GM13977 (cell line): Measurements from ENCODE around the gene KRT86.

Experiments
- DNase-seq: peaks from one replicate; pipeline ENCODE4 v3.0.0; 2012; ENCODE audit warnings: low spot score
- in situ Hi-C: fragments of 300-500 bp; cut with MboI; formaldehyde crosslinking; loops from one replicate; pipeline ENCODE4 v1.12.0; 2022; ENCODE audit warnings: low sequenced_read_pairs, low pct_unique_long_range_greater_than_20kb, mixed read lengths, inconsistent platforms; ENCODE audit not compliant: unreplicated experiment
- TF ChIP-seq, protein P1 (sequence below): IDR thresholded peaks from 2 replicates; pipeline ENCODE4 v1.5.1; 2012; ENCODE audit warnings: mild to moderate bottlenecking, control low read depth; ENCODE audit not compliant: insufficient read depth; ENCODE audit errors: extremely low read depth, missing control alignments

Gene KRT86

DNA sequence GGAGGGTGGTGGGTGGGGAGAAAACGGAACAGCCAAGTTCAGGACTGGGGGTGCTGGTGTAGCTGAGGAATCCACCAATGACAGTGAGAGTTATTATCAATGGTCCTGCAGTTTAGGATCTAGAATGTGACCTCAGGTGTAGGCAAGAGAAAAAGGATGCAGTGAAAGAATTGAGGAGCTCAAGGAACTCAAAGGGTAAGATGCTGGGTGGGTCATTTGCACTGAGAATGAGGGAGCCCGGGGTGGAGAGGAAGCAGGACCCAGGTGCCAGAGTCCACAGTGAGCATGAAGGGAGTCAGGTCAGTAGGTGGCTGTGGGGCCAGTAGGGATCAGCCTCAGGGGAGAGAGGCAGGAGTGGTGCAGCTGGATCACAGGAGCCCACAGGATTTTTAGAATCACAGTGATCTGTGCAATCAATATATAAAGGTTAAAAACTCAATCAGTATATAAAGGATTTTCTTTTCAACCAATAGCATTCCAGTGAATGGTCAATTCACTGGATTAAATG lies 44.6 kb upstream of the KRT86 start:
- no peak for DNase-seq
- in situ Hi-C loops: no loop called here
- TF ChIP-seq, protein P1, sequence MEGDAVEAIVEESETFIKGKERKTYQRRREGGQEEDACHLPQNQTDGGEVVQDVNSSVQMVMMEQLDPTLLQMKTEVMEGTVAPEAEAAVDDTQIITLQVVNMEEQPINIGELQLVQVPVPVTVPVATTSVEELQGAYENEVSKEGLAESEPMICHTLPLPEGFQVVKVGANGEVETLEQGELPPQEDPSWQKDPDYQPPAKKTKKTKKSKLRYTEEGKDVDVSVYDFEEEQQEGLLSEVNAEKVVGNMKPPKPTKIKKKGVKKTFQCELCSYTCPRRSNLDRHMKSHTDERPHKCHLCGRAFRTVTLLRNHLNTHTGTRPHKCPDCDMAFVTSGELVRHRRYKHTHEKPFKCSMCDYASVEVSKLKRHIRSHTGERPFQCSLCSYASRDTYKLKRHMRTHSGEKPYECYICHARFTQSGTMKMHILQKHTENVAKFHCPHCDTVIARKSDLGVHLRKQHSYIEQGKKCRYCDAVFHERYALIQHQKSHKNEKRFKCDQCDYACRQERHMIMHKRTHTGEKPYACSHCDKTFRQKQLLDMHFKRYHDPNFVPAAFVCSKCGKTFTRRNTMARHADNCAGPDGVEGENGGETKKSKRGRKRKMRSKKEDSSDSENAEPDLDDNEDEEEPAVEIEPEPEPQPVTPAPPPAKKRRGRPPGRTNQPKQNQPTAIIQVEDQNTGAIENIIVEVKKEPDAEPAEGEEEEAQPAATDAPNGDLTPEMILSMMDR: no peak

DNA sequence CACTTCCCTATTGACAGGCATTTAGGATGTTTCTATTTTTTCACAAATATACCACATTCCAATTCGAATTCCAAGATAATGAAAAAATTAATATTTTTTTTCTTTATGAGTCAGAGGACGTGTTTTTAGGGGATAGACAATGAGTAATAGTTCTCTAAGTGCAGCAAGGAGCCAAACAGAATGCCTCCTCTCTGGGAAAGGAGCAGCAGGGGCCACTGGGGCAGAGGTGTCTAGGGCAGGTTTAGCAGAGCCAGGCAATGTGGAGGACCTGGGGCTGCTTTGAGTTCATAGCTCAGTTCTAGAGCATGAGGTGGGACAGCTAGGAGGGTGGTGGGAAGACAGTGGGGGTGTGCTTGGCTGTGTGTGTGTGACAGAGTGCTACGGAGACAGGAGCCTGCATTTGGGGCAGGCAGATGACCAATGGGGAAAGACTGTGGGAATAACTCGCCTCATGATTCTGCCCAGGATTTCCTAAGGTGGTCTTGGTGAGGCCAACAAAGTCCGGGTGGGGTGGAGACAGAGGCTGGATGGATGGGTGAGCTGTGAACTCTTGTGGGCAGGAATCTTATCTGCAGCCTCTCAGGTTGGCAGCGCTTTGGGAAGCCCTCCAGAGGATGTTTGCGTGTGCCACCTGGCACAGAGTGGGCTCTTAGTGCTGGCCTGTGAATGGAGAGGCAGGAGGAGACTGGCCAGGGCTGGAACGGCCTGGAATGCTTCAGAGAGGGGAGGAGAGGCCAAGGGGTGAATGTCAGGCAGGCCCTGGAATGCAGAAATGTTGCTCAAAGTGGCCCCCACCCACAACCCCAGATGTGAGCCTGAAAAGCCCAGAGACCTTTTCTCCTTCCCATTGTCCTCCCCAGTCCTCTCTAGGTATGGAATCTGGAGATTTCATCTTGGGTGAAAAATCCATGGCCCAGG lies 43.8 kb upstream of the KRT86 start:
- no peak for DNase-seq
- TF ChIP-seq, protein P1: no peak
- in situ Hi-C loops: no loop called here

DNA sequence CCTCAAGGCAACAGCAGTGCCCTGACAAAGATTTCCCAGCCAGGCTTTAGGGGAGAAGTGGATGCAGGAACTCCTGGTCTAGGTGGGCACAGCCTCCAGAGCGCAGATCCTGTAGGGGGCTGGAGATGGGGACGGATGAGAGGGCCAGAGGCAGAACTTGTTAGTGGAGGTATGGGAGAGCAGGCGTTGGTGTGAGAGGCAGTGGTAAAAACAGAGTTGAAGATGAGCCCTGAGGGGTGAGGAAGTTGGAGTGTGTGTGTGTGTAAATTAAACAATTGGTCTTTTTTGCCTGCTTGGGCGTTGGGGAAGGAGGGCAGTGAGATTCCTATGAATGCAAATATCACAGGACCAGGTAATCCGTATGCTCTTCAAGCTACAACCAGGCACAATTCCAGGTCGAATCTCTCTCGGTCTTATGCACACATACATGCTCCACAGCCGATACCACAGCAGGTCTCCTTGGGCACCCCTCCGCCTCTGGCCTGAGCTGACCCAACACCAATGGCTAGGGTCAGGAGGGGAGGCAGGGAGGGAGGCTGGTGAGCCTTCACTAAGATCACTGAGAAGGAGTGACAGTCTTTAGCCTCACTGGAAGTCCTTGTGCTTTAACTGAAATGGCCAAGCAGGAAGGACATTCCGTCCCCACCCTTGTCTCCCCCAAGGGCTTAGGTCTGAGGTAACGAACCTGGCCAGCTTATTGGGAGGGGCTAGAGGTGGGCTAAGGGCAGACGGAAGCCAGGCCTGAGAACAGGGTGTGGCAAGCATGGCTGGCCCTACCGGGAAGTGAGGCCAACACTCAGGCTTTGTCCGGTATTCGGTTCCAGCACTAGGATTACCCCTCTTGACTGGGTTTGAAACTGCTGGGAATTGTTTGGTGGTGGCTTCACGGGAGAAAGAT lies 42.9 kb upstream of the KRT86 start:
- in situ Hi-C loops: no loop called here
- TF ChIP-seq, protein P1: no peak
- DNase-seq: peak; percentile 16

DNA sequence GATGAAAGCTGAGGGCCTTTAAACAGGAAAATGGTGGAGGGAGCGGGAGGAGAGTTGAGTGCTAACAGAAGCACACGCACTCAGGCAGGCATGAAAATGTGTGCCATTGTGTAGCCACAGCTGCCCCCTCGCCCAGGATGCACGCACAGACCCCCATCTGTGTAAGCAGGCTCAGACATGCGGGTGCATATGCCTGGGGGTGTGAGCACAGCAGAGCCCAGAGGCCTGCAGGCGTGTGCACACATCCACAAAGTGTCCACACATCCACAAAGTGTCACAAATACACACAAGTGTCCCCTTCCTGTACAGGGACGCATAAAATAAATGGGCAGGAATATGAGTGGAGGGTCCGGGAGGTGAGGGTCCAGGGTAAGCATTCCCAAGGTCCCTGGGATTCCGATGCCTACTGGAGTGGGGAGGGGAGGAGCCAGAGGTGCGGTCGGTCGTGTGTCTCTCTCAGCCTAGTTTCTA lies 42.2 kb upstream of the KRT86 start:
- in situ Hi-C loops: no loop called here
- peak; percentile 15 for DNase-seq

DNA sequence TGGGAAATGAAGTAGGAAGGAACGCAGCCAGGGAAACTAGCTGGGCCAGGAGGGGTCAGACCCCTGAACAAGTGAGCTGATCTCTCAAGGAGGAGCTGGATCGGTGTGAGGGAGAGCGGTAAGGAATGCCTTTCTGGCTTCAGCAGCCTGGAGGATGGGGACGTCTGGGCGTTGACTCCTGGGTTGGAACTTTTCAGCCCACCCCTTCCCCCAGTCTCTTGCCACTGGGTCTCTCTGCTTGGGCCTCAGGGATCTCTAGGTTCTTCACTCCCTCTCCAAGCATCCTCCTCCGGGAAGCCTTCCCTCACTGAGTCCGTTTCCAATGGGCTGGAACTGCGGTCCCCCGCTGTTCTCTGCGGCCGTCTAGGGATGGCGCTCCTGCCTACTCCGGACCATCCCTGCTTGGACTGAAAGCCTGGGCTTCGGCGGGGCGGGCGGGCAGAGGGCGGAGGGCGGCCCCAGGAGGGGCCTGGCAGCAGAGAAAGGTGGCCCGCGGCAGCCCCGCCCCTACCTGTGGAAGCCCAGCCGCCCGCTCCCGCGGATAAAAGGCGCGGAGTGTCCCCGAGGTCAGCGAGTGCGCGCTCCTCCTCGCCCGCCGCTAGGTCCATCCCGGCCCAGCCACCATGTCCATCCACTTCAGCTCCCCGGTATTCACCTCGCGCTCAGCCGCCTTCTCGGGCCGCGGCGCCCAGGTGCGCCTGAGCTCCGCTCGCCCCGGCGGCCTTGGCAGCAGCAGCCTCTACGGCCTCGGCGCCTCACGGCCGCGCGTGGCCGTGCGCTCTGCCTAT lies 41.6 kb upstream of the KRT86 start, which contains the start of gene KRT7:
TSS of gene KRT7 (plus strand) at position 570 of the 788 bp plus-strand sequence. CDS start at position 624, 54 bp downstream.
- DNase-seq: peak; percentile 17
- TF ChIP-seq, protein P1: no peak
- in situ Hi-C loops: no loop called here

More for the DNA sequence above, 42.2 kb upstream of the KRT86 start:
- TF ChIP-seq, protein P1: no peak
